Lower leg skin (tissue), 4 donors: ENCODE results near the gene RNF180. TPM values are rescaled to one million over a fixed set of nuclear protein-coding genes. Genes with fewer than 3 reads are reported as not detected.
"Not testable (repeated sequence)": the region's sequence is repeated elsewhere in the genome, so short reads cannot be mapped to it uniquely, and the experiment has no call there.

Experiments
- DNase-seq, 2 donors: peaks; one replicate each; pipeline ENCODE4 v3.0.0-alpha.2; 2019; ENCODE audit warnings: low spot score in 2 of 2
- H3K4me3 ChIP-seq: fragments of 200-600 bp; sonication (generic); 2 replicates; pipeline ENCODE4 v1.5.1; 2017; ENCODE audit warnings: mild to moderate bottlenecking, low read depth; ENCODE audit not compliant: poor library complexity, severe bottlenecking
- POLR2A ChIP-seq, 2 donors: fragments of 450-650 bp; IDR thresholded peaks; one replicate each; pipeline ENCODE4 v1.6.1; 2016 to 2017; ENCODE audit warnings: antibody characterized with exemption in 2 of 2, mild to moderate bottlenecking in 1 of 2, moderate library complexity in 1 of 2
- WGBS, 2 donors: methylation state at CpG; one replicate each; pipeline ENCODE4 v1.1.5; 2018; 5-methylcytosine and 5-hydroxymethylcytosine counted together
- intact Hi-C: fragments of 100-400 bp; cut with DNase I; formaldehyde crosslinking; loops from one replicate; pipeline ENCODE4 v1.15.0; 2023; ENCODE audit warnings: low total_unique reads
- total RNA-seq, 4 donors: library from RNA; depleted of rRNA; stranded (reverse); fragments of >200 nt; gene quantifications; one replicate each; pipeline ENCODE4 v1.1.0, GENCODE V29; 2016
- TF ChIP-seq, protein P1 (sequence below), 3 donors: fragments of 450-650 bp; IDR thresholded peaks; one replicate each; pipeline ENCODE4 v1.5.1; 2016; ENCODE audit warnings: antibody characterized with exemption in 3 of 3, mild to moderate bottlenecking in 3 of 3, moderate library complexity in 2 of 3

RNF180 gene
- total RNA-seq, 4 donors from 2014 or later, result 10.7 to 14.5 (median 14.0) TPM

DNA sequence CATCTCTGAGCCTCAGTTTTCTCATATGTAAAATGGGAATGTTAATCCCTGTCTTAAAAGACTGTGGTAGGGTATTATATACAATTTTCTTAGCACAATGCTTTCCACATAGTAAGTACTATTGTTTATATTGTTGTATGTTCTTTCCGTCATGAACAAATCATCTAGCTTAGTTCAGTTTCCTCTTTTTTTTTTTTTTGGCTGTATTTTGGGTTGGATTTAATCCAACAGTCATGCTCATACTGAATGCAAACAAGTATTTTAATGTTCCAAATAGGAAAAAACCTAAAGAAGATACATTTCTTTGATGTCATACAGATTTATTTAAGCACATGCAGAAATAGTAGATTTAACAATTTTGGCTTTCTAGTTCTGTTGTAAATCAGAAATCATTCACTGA is 95.1 kb downstream of the RNF180 start:
- no peak overlapping the region for H3K4me3 ChIP-seq
- DNase-seq, result no peak
- WGBS, 2 donors, result 37 to 39% methylated on average over 1 of the region's 1 CpG
- TF ChIP-seq POLR2A (IDR thresholded peaks at IDR 0.05), result no peak
- TF ChIP-seq, protein P1, sequence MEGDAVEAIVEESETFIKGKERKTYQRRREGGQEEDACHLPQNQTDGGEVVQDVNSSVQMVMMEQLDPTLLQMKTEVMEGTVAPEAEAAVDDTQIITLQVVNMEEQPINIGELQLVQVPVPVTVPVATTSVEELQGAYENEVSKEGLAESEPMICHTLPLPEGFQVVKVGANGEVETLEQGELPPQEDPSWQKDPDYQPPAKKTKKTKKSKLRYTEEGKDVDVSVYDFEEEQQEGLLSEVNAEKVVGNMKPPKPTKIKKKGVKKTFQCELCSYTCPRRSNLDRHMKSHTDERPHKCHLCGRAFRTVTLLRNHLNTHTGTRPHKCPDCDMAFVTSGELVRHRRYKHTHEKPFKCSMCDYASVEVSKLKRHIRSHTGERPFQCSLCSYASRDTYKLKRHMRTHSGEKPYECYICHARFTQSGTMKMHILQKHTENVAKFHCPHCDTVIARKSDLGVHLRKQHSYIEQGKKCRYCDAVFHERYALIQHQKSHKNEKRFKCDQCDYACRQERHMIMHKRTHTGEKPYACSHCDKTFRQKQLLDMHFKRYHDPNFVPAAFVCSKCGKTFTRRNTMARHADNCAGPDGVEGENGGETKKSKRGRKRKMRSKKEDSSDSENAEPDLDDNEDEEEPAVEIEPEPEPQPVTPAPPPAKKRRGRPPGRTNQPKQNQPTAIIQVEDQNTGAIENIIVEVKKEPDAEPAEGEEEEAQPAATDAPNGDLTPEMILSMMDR (IDR thresholded peaks at IDR 0.05), result no peak
- intact Hi-C loops, result no loop called here

DNA sequence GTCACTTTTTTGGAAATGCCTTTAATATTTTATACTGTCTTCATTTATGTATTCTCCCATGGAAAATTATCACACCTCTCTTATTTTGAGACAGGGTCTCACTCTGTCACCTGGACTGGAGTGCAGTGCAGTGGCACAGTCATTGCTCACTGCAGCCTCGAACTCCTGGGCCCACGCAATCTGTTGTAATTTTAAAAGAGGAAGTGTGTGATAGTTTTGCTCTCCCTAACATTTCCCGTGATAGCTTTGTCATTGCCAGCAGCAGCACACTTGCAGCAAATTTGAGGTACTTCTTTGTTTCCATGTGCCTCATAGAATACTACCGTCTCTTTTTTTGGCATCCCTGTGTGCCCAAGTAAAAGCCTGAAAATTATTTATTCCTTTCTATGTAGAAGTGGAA is 103.5 kb downstream of the RNF180 start:
- intact Hi-C loops, result no loop called here
- H3K4me3 ChIP-seq, result no peak overlapping the region
- 49 to 51% methylated on average over 4 of the region's 4 CpGs for WGBS, 2 donors
- TF ChIP-seq, protein P1 (IDR thresholded peaks at IDR 0.05), result no peak
- no peak for TF ChIP-seq POLR2A (IDR thresholded peaks at IDR 0.05)
- no peak for DNase-seq

DNA sequence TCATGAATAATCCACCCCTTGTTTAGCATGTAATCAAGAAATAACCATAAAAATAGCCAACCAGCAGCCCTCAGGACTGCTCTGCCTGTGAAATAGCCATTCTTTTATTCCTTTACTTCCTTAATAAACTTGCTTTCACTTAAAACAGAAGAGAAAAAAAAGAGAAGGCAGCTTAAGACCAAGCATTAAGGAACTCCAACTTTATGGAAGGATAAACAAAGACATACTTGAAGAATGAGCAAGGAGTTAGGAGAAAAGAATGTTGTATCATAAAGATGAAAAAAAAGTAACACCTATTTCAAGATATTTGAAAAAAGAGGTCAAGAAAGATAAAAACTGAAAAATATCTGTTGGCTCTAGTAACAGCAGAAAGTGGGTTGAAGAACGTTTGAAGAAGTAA is 107.6 kb downstream of the RNF180 start:
- TF ChIP-seq, protein P1 (IDR thresholded peaks at IDR 0.05), result no peak
- TF ChIP-seq POLR2A (IDR thresholded peaks at IDR 0.05), result no peak
- no peak for DNase-seq
- WGBS, 2 donors, result 40 to 53% methylated on average over 1 of the region's 1 CpG

DNA sequence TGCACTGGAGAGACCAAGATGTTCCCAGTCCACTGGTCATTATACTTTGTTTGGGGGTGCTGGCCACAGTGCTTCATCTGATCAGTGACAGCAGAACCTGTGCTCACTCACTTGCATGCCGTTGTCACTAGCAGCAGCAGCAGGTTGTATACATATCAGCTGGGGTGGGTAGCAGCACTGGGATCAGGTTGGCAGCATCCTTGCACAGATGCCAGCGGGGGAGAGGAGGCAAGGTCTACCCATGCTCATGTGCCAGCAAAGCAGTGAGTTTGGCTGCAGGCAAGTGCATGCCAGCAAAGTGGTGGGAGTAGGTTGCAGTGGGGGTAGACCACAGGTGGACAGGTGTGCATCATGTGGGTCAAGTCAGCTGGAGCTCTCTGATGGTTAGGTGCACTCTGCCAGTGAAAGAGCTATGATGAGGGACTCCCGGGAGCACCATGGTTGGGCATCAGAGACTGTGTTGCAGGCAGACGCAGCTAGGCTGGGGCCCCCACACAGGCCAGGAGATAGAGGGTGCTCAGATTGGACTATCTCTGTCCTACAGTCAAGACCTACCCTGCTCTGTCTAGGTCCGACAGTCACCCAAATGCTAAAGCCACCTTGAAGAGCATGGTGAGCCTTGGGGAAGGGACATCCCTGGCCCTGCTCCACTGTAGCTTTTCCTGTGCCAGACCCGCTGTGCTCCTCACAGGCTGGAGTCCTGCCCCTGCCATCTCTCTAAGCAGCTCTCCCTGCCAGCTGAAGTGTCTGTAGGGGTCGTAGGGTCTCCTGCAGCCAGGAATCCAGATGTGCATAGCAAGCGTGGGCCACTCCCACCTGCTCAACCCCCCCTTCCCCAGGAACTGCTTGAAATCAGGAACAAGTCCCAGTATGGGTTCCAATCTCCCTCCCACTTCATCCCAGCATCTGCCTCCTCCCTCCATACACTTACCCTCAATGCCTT is 119.8 kb downstream of the RNF180 start:
- no peak for TF ChIP-seq POLR2A (IDR thresholded peaks at IDR 0.05)
- TF ChIP-seq, protein P1 (IDR thresholded peaks at IDR 0.05), result no peak
- no peak overlapping the region for H3K4me3 ChIP-seq
- WGBS, 2 donors, result 79 to 83% methylated on average over 8 of the region's 8 CpGs
- DNase-seq, result no peak
- intact Hi-C loops, result no loop called here

More for the DNA sequence above, 107.6 kb downstream of the RNF180 start:
- intact Hi-C loops, result no loop called here
- H3K4me3 ChIP-seq, result no peak overlapping the region

DNA sequence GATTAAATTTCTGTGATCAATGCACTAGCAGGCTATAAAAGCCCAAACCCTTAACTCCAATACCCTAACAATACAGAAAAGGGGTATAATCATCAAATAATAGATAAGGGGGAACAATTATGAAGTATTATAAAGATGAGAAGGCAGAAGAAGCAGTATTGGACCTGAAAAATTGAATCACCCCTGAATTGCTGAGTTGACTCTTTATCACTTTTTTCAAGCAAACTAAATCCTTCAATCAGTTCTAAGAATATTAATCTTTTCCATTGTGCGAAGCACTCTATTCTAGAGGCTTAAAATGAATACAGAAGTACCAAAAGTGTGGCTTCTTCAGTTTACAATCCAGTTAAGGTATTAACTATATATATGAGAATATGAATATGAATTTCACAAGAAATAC is 120.7 kb downstream of the RNF180 start:
- 86 to 89% methylated on average over 1 of the region's 1 CpG for WGBS, 2 donors
- TF ChIP-seq POLR2A (IDR thresholded peaks at IDR 0.05), result no peak
- TF ChIP-seq, protein P1 (IDR thresholded peaks at IDR 0.05), result no peak
- no peak overlapping the region for H3K4me3 ChIP-seq
- intact Hi-C loops, result no loop called here
- DNase-seq, result no peak

DNA sequence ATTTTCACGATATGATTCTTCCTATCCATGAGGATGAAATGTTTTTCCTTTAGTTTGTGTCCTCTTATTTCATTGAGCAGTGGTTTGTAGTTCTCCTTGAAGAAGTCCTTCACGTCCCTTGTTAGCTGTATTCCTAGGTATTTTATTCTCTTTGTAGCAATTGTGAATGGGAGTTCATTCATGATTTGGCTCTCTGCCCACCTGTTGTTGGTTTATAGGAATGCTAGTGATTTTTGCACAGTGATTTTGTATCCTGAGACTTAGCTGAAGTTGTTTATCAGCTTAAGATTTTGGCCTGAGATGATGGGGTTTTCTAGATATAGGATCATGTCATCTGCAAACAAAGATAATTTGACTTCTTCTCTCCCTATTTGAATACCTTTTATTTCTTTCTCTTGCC is 122.9 kb downstream of the RNF180 start:
- WGBS, 2 donors, result 93% methylated on average over 2 of the region's 2 CpGs
- DNase-seq, H3K4me3 ChIP-seq, intact Hi-C loops: not testable (repeated sequence)
